ENCODE results near the gene AATF. TPM values are rescaled to one million over a fixed set of nuclear protein-coding genes. Genes with fewer than 3 reads are reported as not detected.

Gene AATF
- total RNA-seq, 4 donors from 2014 or later: 26.4 to 54.8 (median 32.4) TPM

DNA sequence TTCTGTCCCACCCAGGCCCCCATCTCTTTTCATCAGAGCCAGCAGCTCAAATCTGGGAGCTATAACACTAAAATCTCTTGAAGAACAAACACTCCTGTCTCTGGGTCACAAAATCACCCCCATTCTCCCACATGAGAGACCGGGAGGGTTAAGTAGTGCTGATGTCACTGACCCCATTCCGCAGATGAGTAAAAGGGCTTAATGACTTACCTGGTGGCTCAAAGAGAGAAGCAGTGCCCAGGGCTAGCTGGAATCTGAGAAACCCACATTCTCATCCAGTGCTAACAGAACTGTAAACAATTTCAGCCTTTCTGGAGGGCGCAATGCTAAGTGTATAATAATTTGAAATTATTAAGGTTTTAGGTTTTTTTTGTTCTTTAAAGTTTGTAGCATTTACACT, 37.8 kb upstream of the AATF start:
- TF ChIP-seq CTCF (IDR thresholded peaks at IDR 0.05): no peak
- DNase-seq (ENCODE audit: low spot score) (no peak), ATAC-seq (ENCODE audit: low FRiP score) (no peak)

- DNase-seq (ENCODE audit: low spot score) (no peak), ATAC-seq (ENCODE audit: low FRiP score) (no peak)
- no peak for TF ChIP-seq CTCF (IDR thresholded peaks at IDR 0.05)
Measured at GRCh38 chr17:36913132-36913531, 35.6 kb upstream of the AATF start.

GRCh38 chr17:36918211-36918691, 30.5 kb upstream of the AATF start:
- no peak for TF ChIP-seq CTCF (IDR thresholded peaks at IDR 0.05)
- DNase-seq (ENCODE audit: low spot score): no peak
- no peak for ATAC-seq (ENCODE audit: low FRiP score)

- no peak for TF ChIP-seq CTCF (IDR thresholded peaks at IDR 0.05)
- DNase-seq (ENCODE audit: low spot score): no peak
- ATAC-seq (ENCODE audit: low FRiP score): no peak
Measured at GRCh38 chr17:36919407-36919968, 29.3 kb upstream of the AATF start.

DNA sequence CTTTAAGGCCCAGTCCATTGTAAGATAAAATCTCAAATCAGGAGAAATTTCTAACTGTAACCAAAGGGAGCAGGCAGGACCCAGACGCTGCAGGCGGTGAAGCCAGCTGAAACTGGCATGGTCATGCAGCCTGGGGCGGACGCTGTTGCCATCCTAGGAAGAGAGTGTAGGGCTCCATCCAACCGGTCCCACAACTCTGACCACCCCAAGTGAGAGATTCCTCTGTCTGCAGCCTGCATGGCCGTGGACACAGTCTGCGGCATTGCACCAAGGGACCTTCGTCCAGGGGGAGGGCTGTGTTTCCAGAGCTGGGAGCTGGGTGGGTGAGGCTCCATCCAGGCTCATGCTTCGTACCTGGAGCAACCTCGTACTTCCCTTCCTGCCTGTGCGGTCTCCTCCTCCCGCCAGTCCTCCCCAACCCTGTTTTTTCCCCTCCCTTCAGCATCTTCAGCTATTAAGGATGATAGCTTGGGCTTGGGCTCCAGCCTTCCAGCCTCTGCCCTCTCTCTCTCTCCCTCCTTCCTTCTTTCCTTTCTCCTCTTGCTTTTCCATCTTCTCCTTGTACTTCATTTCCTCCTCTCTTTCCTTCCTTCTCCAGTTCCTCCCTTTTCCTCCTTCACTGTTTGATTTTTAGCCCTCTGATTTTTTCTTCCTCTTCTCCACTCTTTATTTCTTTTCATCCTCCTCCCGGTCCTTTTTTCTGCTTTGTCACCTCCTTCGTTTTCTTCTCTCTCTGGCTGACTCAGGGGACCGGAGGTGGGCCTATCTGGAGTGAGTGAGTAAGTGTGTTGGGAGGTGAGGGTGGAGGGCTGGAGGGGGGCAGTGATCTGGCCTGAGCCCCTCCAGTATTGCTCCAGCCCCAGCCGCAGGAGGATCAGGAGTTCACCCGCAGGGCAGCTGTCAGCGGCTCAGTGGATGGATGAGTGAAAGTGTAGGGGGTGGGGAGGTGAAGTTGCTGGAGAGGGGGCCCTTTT, 28.4 kb upstream of the AATF start:
- no peak for TF ChIP-seq CTCF (IDR thresholded peaks at IDR 0.05)
- ATAC-seq (ENCODE audit: low FRiP score) (peak; percentile 78), DNase-seq (ENCODE audit: low spot score) (no peak)

DNA sequence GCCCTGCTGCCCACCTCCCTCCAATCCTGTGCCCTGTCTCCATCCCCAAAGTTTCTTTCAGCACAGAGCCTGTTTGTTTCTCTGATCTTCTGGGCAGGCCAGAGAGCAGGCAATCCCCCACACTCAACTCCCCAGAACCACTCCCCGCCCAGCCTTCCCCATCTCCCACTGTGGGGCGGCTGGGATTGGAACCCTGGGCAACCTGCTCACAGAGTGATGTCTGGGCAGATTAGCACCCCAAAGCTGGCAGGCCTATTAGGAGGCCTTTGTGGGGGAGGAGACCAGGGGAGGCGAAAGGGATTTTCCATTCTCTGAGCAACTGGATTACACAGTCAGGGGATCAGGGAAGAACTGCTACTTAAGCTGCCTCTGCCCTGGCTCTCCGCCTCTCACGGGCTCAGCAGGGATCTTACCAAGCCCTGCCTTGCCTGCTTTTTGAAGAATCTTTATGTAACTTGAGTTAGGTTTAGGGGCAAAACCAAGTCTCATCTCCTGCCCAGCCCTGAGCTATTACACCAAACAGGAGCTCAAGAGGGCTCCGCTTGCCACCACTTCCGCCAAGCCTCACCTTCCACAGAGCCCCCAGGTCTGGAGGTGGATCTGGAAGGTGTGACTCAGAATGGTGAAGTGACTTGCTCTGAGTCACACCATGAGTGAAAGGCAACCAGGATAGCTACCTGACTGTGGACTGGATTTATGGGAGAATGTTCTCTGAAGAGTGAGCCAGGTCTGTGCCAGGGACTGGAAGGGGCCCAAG, 27.5 kb upstream of the AATF start:
- TF ChIP-seq CTCF (IDR thresholded peaks at IDR 0.05): no peak
- ATAC-seq (ENCODE audit: low FRiP score): peak; percentile 83
- DNase-seq (ENCODE audit: low spot score): no peak

Data from omental fat pad (tissue), 4 donors.